ENCODE results near the gene GBGT1.

DNA sequence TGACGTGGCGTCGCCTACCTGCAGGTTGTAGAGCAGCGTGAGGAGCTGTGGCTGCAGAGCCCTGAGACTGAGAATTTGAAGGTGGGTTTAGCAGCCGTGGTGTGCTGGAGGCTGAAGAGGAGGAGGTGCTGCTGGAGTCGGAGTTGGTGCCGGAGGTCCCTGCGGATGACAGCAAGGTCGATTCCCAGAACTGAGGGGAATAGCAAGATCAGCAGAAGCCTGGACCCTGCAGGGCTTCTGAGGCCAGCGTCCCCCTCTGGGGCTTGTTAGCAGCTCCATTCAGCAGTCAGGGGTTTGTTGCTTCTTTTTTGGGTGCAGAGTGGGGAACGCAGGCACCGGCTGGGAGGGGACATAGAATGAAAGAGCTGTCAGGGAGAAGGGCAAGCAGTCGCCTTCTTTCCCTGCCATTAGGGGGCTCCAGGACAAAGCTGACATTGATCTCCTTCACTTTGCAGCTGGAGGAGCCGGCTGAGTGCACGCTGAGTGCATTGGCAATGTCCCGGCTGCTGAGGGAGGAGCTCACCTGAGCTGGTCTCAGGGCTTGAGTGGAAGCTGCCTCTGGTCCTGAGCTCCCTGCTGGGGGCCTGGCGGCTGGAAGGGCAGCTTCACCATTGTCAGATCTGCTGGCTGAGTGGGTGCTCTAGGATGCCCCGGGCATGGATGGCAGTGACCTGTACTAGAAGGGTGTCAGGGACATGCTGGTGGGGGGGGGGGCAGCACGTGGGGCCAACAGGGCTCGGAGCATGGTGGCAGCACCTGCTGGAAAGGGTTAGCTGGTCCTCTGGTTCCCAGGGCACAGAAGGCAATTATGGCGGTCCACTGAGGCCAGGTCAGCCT, 24.5 kb upstream of the GBGT1 start:
- TF ChIP-seq POLR2A (IDR thresholded peaks at IDR 0.05; ENCODE audit: low read depth, low read length) (no peak), POLR2AphosphoS5 (IDR thresholded peaks at IDR 0.05; ENCODE audit: low read depth, low read length) (no peak)

All from GM12891 (cell line).